ENCODE data around the gene ETV3L.

- no peak for TF ChIP-seq ZBTB21 (CRISPR knock-in tag; IDR thresholded peaks at IDR 0.05; ENCODE audit: borderline replicate concordance)
- TF ChIP-seq CREB1 (CRISPR knock-in tag; IDR thresholded peaks at IDR 0.05) = no peak
- TF ChIP-seq NR1H2 (CRISPR knock-in tag; IDR thresholded peaks at IDR 0.05) = no peak
Observed at GRCh38 chr1:157119008-157119407, 19.4 kb upstream of the ETV3L start.
